Embryonic facial prominence (tissue), 1 donor: ENCODE data around the gene RCL1.

Experiments
- DNase-seq: peaks from one replicate; pipeline ENCODE4 v3.0.0-alpha.2; 2016; ENCODE audit errors: extremely low spot score

Gene RCL1

GRCh38 chr9:4811824-4812223, 19.1 kb downstream of the RCL1 start:
- no peak for DNase-seq

- no peak for DNase-seq
These were observed 20.1 kb downstream of the RCL1 start for GRCh38 chr9:4812858-4813257.

- no peak for DNase-seq
These were observed 22.2 kb downstream of the RCL1 start for GRCh38 chr9:4814913-4815312.

GRCh38 chr9:4815381-4815956, 22.7 kb downstream of the RCL1 start:
- DNase-seq: no peak

GRCh38 chr9:4820168-4820567, 27.4 kb downstream of the RCL1 start:
- no peak for DNase-seq

GRCh38 chr9:4821133-4821532, 28.4 kb downstream of the RCL1 start:
- DNase-seq: no peak

GRCh38 chr9:4822057-4822456, 29.3 kb downstream of the RCL1 start:
- no peak for DNase-seq

GRCh38 chr9:4826417-4827166, 33.8 kb downstream of the RCL1 start:
- DNase-seq: no peak

- no peak for DNase-seq
These were observed 34.5 kb downstream of the RCL1 start for GRCh38 chr9:4827224-4827623.

- DNase-seq: no peak
These were observed 36.0 kb downstream of the RCL1 start for GRCh38 chr9:4828761-4829160.

GRCh38 chr9:4829969-4830368, 37.2 kb downstream of the RCL1 start:
- no peak for DNase-seq

GRCh38 chr9:4830699-4831098, 38.0 kb downstream of the RCL1 start:
- no peak for DNase-seq

GRCh38 chr9:4831119-4831518, 38.4 kb downstream of the RCL1 start:
- DNase-seq: no peak

GRCh38 chr9:4831944-4832343, 39.2 kb downstream of the RCL1 start:
- DNase-seq: no peak

- no peak for DNase-seq
These were observed 40.2 kb downstream of the RCL1 start for GRCh38 chr9:4832786-4833579.

- DNase-seq: no peak
These were observed 41.2 kb downstream of the RCL1 start for GRCh38 chr9:4833781-4834560.

- DNase-seq: no peak
These were observed 43.9 kb downstream of the RCL1 start for GRCh38 chr9:4836676-4837075.

- no peak for DNase-seq
These were observed 44.8 kb downstream of the RCL1 start for GRCh38 chr9:4837261-4838188.

- DNase-seq: no peak
These were observed 45.4 kb downstream of the RCL1 start for GRCh38 chr9:4838189-4838546.

- no peak for DNase-seq
These were observed 46.7 kb downstream of the RCL1 start for GRCh38 chr9:4839470-4839912.

GRCh38 chr9:4840018-4840417, 47.3 kb downstream of the RCL1 start:
- DNase-seq: no peak
